Ammon's horn (tissue), 1 donor: ENCODE data around the gene SCRG1.

Experiments used
- DNase-seq: peaks from one replicate; pipeline ENCODE4 v3.0.0-alpha.2; 2016; ENCODE audit warnings: low spot score

The SCRG1 gene

GRCh38 chr4:173362666-173363065 lies 36.2 kb downstream of the SCRG1 start:
- DNase-seq = no peak

- no peak for DNase-seq
Observed at GRCh38 chr4:173360587-173361221, 38.2 kb downstream of the SCRG1 start.

- DNase-seq = no peak
Observed at GRCh38 chr4:173357939-173358338, 41.0 kb downstream of the SCRG1 start.

GRCh38 chr4:173347467-173347866 lies 51.4 kb downstream of the SCRG1 start:
- DNase-seq = no peak

- DNase-seq = no peak
Observed at GRCh38 chr4:173346074-173346473, 52.8 kb downstream of the SCRG1 start.

- DNase-seq = no peak
Observed at GRCh38 chr4:173345648-173346047, 53.3 kb downstream of the SCRG1 start.

GRCh38 chr4:173343832-173344397 lies 55.0 kb downstream of the SCRG1 start:
- DNase-seq = no peak

GRCh38 chr4:173337463-173337862 lies 61.5 kb downstream of the SCRG1 start:
- DNase-seq = no peak

GRCh38 chr4:173334891-173335752 lies 63.8 kb downstream of the SCRG1 start:
- peak; percentile 62 for DNase-seq
